HepG2 (cell line): ENCODE results near the gene APOA1. TPM values are rescaled to one million over a fixed set of nuclear protein-coding genes. Genes with fewer than 3 reads are reported as not detected.

Experiments
- CBX1 ChIP-seq: IDR thresholded peaks from one replicate; pipeline ENCODE4 v1.6.1; 2016; ENCODE audit warnings: antibody characterized with exemption, low read depth
- CREBL2 ChIP-seq: sonication (generic); formaldehyde crosslinking; IDR thresholded peaks from 2 replicates; pipeline ENCODE4 v1.8.1; 2023; ENCODE audit warnings: missing genetic modification reagents, mild to moderate bottlenecking, borderline replicate concordance
- EEA1 ChIP-seq: sonication (generic); formaldehyde crosslinking; IDR thresholded peaks from 2 replicates; pipeline ENCODE4 v1.5.1; 2020; ENCODE audit warnings: mild to moderate bottlenecking, missing genetic modification reagents, borderline replicate concordance
- FOXK1 ChIP-seq: sonication (generic); formaldehyde crosslinking; IDR thresholded peaks from 2 replicates; pipeline ENCODE4 v1.4.0; 2020; ENCODE audit warnings: low read depth, missing genetic modification reagents, borderline replicate concordance
- FOXK2 ChIP-seq: fragments of 450-650 bp; IDR thresholded peaks from 2 replicates; pipeline ENCODE4 v1.6.1; 2016
- GPN1 ChIP-seq: sonication (generic); formaldehyde crosslinking; IDR thresholded peaks from 2 replicates; pipeline ENCODE4 v1.5.1; 2020; ENCODE audit warnings: missing genetic modification reagents, borderline replicate concordance
- GZF1 ChIP-seq: sonication (generic); formaldehyde crosslinking; IDR thresholded peaks from 2 replicates; pipeline ENCODE4 v1.5.1; 2020; ENCODE audit warnings: mild to moderate bottlenecking, missing genetic modification reagents
- HNF4A ChIP-seq: sonication (generic); formaldehyde crosslinking; IDR thresholded peaks from 2 replicates; pipeline ENCODE4 v1.4.0; 2020; ENCODE audit warnings: missing genetic modification reagents
- MYC ChIP-seq: sonication (generic); formaldehyde crosslinking; IDR thresholded peaks from 2 replicates; pipeline ENCODE4 v1.9.0; 2021; ENCODE audit warnings: missing genetic modification reagents, borderline replicate concordance
- NFE2 ChIP-seq: sonication (generic); formaldehyde crosslinking; IDR thresholded peaks from 2 replicates; pipeline ENCODE4 v1.4.0; 2020; ENCODE audit warnings: missing genetic modification reagents
- PRDM15 ChIP-seq: sonication (generic); formaldehyde crosslinking; IDR thresholded peaks from 2 replicates; pipeline ENCODE4 v1.4.0; 2020; ENCODE audit warnings: missing genetic modification reagents
- RCOR2 ChIP-seq: IDR thresholded peaks from 2 replicates; pipeline ENCODE4 v1.6.1; 2016; ENCODE audit warnings: missing biosample characterization, missing genetic modification reagents
- RFXANK ChIP-seq: IDR thresholded peaks from 2 replicates; pipeline ENCODE4 v1.6.1; 2016
- SP5 ChIP-seq: IDR thresholded peaks from 2 replicates; pipeline ENCODE4 v1.6.1; 2016; ENCODE audit warnings: low read depth, borderline replicate concordance
- STAG1 ChIP-seq: sonication (generic); formaldehyde crosslinking; IDR thresholded peaks from 2 replicates; pipeline ENCODE4 v1.4.0; 2020; ENCODE audit warnings: missing genetic modification reagents
- TBX2 ChIP-seq: sonication (generic); formaldehyde crosslinking; IDR thresholded peaks from 2 replicates; pipeline ENCODE4 v1.5.0; 2020; ENCODE audit warnings: missing genetic modification reagents, mild to moderate bottlenecking, borderline replicate concordance
- ZNF160 ChIP-seq: sonication (generic); formaldehyde crosslinking; IDR thresholded peaks from 2 replicates; pipeline ENCODE4 v1.8.0; 2022; ENCODE audit warnings: mild to moderate bottlenecking, inconsistent platforms, missing genetic modification reagents
- ZNF224 ChIP-seq: sonication (generic); formaldehyde crosslinking; IDR thresholded peaks from 2 replicates; pipeline ENCODE4 v1.5.0; 2020; ENCODE audit warnings: mild to moderate bottlenecking, missing genetic modification reagents
- ZNF3 ChIP-seq: IDR thresholded peaks from 2 replicates; pipeline ENCODE4 v1.7.0; 2017; ENCODE audit warnings: inconsistent platforms
- ZNF343 ChIP-seq: sonication (generic); formaldehyde crosslinking; IDR thresholded peaks from 2 replicates; pipeline ENCODE4 v1.4.0; 2020; ENCODE audit warnings: mild to moderate bottlenecking, missing genetic modification reagents
- ZNF574 ChIP-seq: sonication (generic); formaldehyde crosslinking; IDR thresholded peaks from 2 replicates; pipeline ENCODE4 v1.4.0; 2020; ENCODE audit warnings: missing genetic modification reagents
- ZNF672 ChIP-seq: sonication (generic); formaldehyde crosslinking; IDR thresholded peaks from 2 replicates; pipeline ENCODE4 v1.8.1; 2022; ENCODE audit warnings: missing genetic modification reagents
- ZNF674 ChIP-seq: sonication (generic); formaldehyde crosslinking; IDR thresholded peaks from 2 replicates; pipeline ENCODE4 v1.5.0; 2020; ENCODE audit warnings: low read depth, mild to moderate bottlenecking, missing genetic modification reagents
- ZNF790 ChIP-seq: sonication (generic); formaldehyde crosslinking; IDR thresholded peaks from 2 replicates; pipeline ENCODE4 v1.8.0; 2022; ENCODE audit warnings: missing genetic modification reagents, mild to moderate bottlenecking, borderline replicate concordance
- ZNF891 ChIP-seq: sonication (generic); formaldehyde crosslinking; IDR thresholded peaks from 2 replicates; pipeline ENCODE4 v1.5.0; 2020; ENCODE audit warnings: mild to moderate bottlenecking, missing genetic modification reagents
- ZSCAN21 ChIP-seq: sonication (generic); formaldehyde crosslinking; IDR thresholded peaks from 2 replicates; pipeline ENCODE4 v1.8.0; 2022; ENCODE audit warnings: mild to moderate bottlenecking, missing genetic modification reagents, moderate library complexity, borderline replicate concordance
- polyA plus RNA-seq, 8 experiments: library from polyadenylated mRNA; depleted of rRNA in 3 of 8; stranded (reverse) in 7 of 8; unstranded in 1 of 8; fragments of >200 nt; fragmentation: Illumina TruSeq in 4 of 8; extraction: Trizol in 4 of 8; gene quantifications; 2 replicates each; pipeline versions ENCODE4 v1.2.1 to v1.2.3, GENCODE V29; 2011 to 2016; ENCODE audit warnings: low read depth in 4 of 8, missing spikeins in 1 of 8, mixed read lengths in 1 of 8; ENCODE audit not compliant: insufficient read depth in 1 of 8
- total RNA-seq, 5 experiments: library from RNA; depleted of rRNA; stranded (reverse); fragments of >200 nt; fragmentation: Illumina TruSeq; extraction: Trizol; gene quantifications; 2 replicates each; pipeline ENCODE4 v1.2.3, GENCODE V29; 2016; ENCODE audit warnings: low read depth in 1 of 5

The APOA1 gene
- total and polyA plus RNA-seq, 2 of the 13 experiments (the other 11 are each of a cell fraction or from before 2014, with no cell fraction given) = 1,973 to 5,485 TPM

- TF ChIP-seq GZF1 (CRISPR knock-in tag) (no peak), ZNF160 (no peak; the same call in 1 of the 2 replicates), GPN1 (CRISPR knock-in tag) (no peak), ZNF574 (no peak), RFXANK (CRISPR knock-in tag) (no peak), CBX1 (no peak), ZSCAN21 (CRISPR knock-in tag) (peak; percentile 82), MYC (no peak), ZNF891 (CRISPR knock-in tag) (0 out of 2 replicates have a peak, but pooled peaks have one; percentile 19), ZNF674 (CRISPR knock-in tag) (no peak), SP5 (CRISPR knock-in tag) (peak; percentile 63), NFE2 (no peak), ZNF343 (CRISPR knock-in tag) (no peak), FOXK1 (CRISPR knock-in tag) (no peak), EEA1 (CRISPR knock-in tag) (no peak), ZNF224 (CRISPR knock-in tag) (no peak), RCOR2 (peak; percentile 67; the same call in 1 of the 2 replicates), TBX2 (CRISPR knock-in tag) (no peak), CREBL2 (CRISPR knock-in tag) (no peak), FOXK2 (no peak), PRDM15 (CRISPR knock-in tag) (no peak), ZNF672 (CRISPR knock-in tag) (no peak), ZNF3 (no peak), HNF4A (CRISPR knock-in tag) (peak; percentile 82), ZNF790 (CRISPR knock-in tag) (no peak), STAG1 (CRISPR knock-in tag) (no peak)
Observed at GRCh38 chr11:116825854-116826750, 11.3 kb downstream of the APOA1 start (continued).
